Activated CD8-positive, alpha-beta memory T cell treated with anti-CD3 and anti-CD28 coated beads, Interleukin-2, amount 50 U/mL, for 24 hours (primary cell): ENCODE results near the gene PCSK1N.

ENCODE experiments used
- DNase-seq: peaks from one replicate; pipeline ENCODE4 v3.0.0-alpha.2; 2020; ENCODE audit errors: extremely low read depth

The PCSK1N gene

GRCh38 chrX:48789366-48790220 is 45.8 kb downstream of the PCSK1N start:
- DNase-seq: no peak

- no peak for DNase-seq
Measured at GRCh38 chrX:48787505-48788443, 47.6 kb downstream of the PCSK1N start.

GRCh38 chrX:48786825-48787504 is 48.4 kb downstream of the PCSK1N start:
- DNase-seq: no peak

- no peak for DNase-seq
Measured at GRCh38 chrX:48786341-48786800, 49.0 kb downstream of the PCSK1N start, which contains the start of gene GATA1. Gene GATA1 (plus strand): TSS chrX:48786590. CDS start chrX:48791110, 4,520 bp downstream.

GRCh38 chrX:48785540-48786214 is 49.7 kb downstream of the PCSK1N start:
- DNase-seq: no peak

- no peak for DNase-seq
Measured at GRCh38 chrX:48785186-48785539, 50.2 kb downstream of the PCSK1N start.

GRCh38 chrX:48784726-48785125 is 50.7 kb downstream of the PCSK1N start:
- no peak for DNase-seq

GRCh38 chrX:48782795-48783194 is 52.6 kb downstream of the PCSK1N start:
- no peak for DNase-seq

GRCh38 chrX:48782216-48782615 is 53.2 kb downstream of the PCSK1N start:
- DNase-seq: no peak

GRCh38 chrX:48781705-48782104 is 53.7 kb downstream of the PCSK1N start:
- no peak for DNase-seq
